CD14-positive monocyte (primary cell): ENCODE data around the gene SCAPER. TPM values are rescaled to one million over a fixed set of nuclear protein-coding genes. Genes with fewer than 3 reads are reported as not detected.

Experiments used
- DNase-seq, 3 donors: peaks; one replicate each; pipeline ENCODE4 v3.0.0-alpha.2; 2011 to 2022
- H2AFZ ChIP-seq: 2 replicates; pipeline ENCODE4 v1.6.0; 2012; ENCODE audit warnings: mild to moderate bottlenecking, low read depth, low read length, inconsistent platforms; ENCODE audit not compliant: insufficient read depth, poor library complexity, severe bottlenecking
- H3K27ac ChIP-seq, 2 donors: 1 replicate in 1 of 2; 2 replicates in 1 of 2; pipeline ENCODE4 v1.5.1; 2012 to 2013; ENCODE audit warnings: low read length in 2 of 2, control low read depth in 1 of 2, inconsistent platforms in 1 of 2, low read depth in 1 of 2, mild to moderate bottlenecking in 1 of 2
- H3K27me3 ChIP-seq, 2 donors: one replicate each; pipeline versions ENCODE4 v1.6.0 to v1.6.1; 2011 to 2013; ENCODE audit warnings: low read length in 2 of 2; ENCODE audit not compliant: control insufficient read depth in 2 of 2, insufficient read depth in 2 of 2
- H3K36me3 ChIP-seq, 2 donors: replicated peaks in 1 of 2; 1 replicate in 1 of 2; 2 replicates in 1 of 2; pipeline versions ENCODE4 v1.5.1 to v1.6.1; 2012 to 2013; ENCODE audit warnings: low read length in 2 of 2, control low read depth in 1 of 2, inconsistent platforms in 1 of 2, mild to moderate bottlenecking in 1 of 2; ENCODE audit not compliant: insufficient read depth in 2 of 2, control insufficient read depth in 1 of 2
- H3K4me1 ChIP-seq, 2 donors: 1 replicate in 1 of 2; 2 replicates in 1 of 2; pipeline versions ENCODE4 v1.5.1 to v1.6.1; 2012 to 2013; ENCODE audit warnings: low read length in 2 of 2, control low read depth in 1 of 2, inconsistent platforms in 1 of 2, mild to moderate bottlenecking in 1 of 2, moderate library complexity in 1 of 2; ENCODE audit not compliant: insufficient read depth in 2 of 2, control insufficient read depth in 1 of 2
- H3K4me2 ChIP-seq: replicated peaks from 2 replicates; pipeline ENCODE3; 2012; ENCODE audit warnings: low read length, moderate library complexity, mild to moderate bottlenecking; ENCODE audit not compliant: poor library complexity, severe bottlenecking; ENCODE audit errors: extremely low read depth
- H3K4me3 ChIP-seq, 3 experiments: fragments of 200-600 bp in 1 of 3; sonication (generic) in 1 of 3; replicated peaks in 1 of 3; 1 replicate in 2 of 3; 2 replicates in 1 of 3; pipeline ENCODE4 v1.5.1; 2011 to 2013; ENCODE audit warnings: low read length in 3 of 3, mild to moderate bottlenecking in 3 of 3, control low read depth in 2 of 3, low read depth in 2 of 3, inconsistent platforms in 1 of 3, moderate library complexity in 1 of 3
- H3K79me2 ChIP-seq: 2 replicates; pipeline ENCODE4 v1.6.0; 2012; ENCODE audit warnings: mild to moderate bottlenecking, control low read depth, inconsistent platforms, low read length, moderate library complexity; ENCODE audit not compliant: insufficient read depth
- H3K9ac ChIP-seq: 2 replicates; pipeline ENCODE4 v1.6.0; 2017; ENCODE audit warnings: low read length, mild to moderate bottlenecking; ENCODE audit not compliant: insufficient read depth, poor library complexity, severe bottlenecking
- H3K9me3 ChIP-seq, 2 donors: replicated peaks in 1 of 2; 1 replicate in 1 of 2; 2 replicates in 1 of 2; pipeline versions ENCODE4 v1.5.1 to v1.6.1; 2012 to 2013; ENCODE audit warnings: low read length in 2 of 2, control low read depth in 1 of 2; ENCODE audit not compliant: control insufficient read depth in 1 of 2, insufficient read depth in 1 of 2
- H4K20me1 ChIP-seq: 2 replicates; pipeline ENCODE4 v1.6.0; 2012; ENCODE audit warnings: mild to moderate bottlenecking, low read length, control low read depth, moderate library complexity; ENCODE audit not compliant: insufficient read depth
- H3K27ac Mint-ChIP-seq, 7 donors: one replicate each; pipeline ENCODE4 v1.8.0; 2020; ENCODE audit warnings: mild to moderate bottlenecking in 7 of 7, mixed read lengths in 7 of 7, moderate library complexity in 6 of 7, inconsistent platforms in 2 of 7
- H3K27me3 Mint-ChIP-seq, 3 donors: one replicate each; pipeline ENCODE4 v1.8.0; 2021 to 2022; ENCODE audit warnings: low read depth in 3 of 3, mild to moderate bottlenecking in 3 of 3, mixed read lengths in 3 of 3, moderate library complexity in 3 of 3, inconsistent platforms in 1 of 3
- H3K36me3 Mint-ChIP-seq, 2 donors: one replicate each; pipeline ENCODE4 v1.8.0; 2020; ENCODE audit warnings: mixed read lengths in 2 of 2, inconsistent platforms in 1 of 2, mild to moderate bottlenecking in 1 of 2
- H3K4me1 Mint-ChIP-seq: one replicate; pipeline ENCODE4 v1.8.0; 2020; ENCODE audit warnings: mild to moderate bottlenecking, mixed read lengths
- H3K4me3 Mint-ChIP-seq, 2 donors: one replicate each; pipeline ENCODE4 v1.8.0; 2020; ENCODE audit warnings: mild to moderate bottlenecking in 2 of 2, mixed read lengths in 2 of 2, moderate library complexity in 1 of 2
- H3K9me3 Mint-ChIP-seq, 7 donors: one replicate each; pipeline ENCODE4 v1.8.0; 2020 to 2022; ENCODE audit warnings: mixed read lengths in 7 of 7, mild to moderate bottlenecking in 6 of 7, moderate library complexity in 6 of 7, inconsistent platforms in 2 of 7
- CTCF ChIP-seq: fragments of 200-600 bp; IDR thresholded peaks from one replicate; pipeline ENCODE4 v1.8.0; 2022; ENCODE audit warnings: antibody characterized with exemption, mild to moderate bottlenecking
- WGBS: methylation state at CpG from one replicate; pipeline ENCODE4 v1.1.5; 2013; ENCODE audit warnings: missing lambda C conversion rate; ENCODE audit not compliant: insufficient coverage; 5-methylcytosine and 5-hydroxymethylcytosine counted together
- intact Hi-C, 2 donors: fragments of 100-400 bp; cut with micrococcal nuclease; formaldehyde crosslinking; loops; one replicate each; pipeline versions ENCODE4 v1.15.0 to v1.15.1; 2023
- polyA plus RNA-seq, 3 donors: library from polyadenylated mRNA; depleted of rRNA in 1 of 3; unstranded in 2 of 3; stranded (reverse) in 1 of 3; fragments of 300-500 nt in 2 of 3; fragments of >200 nt in 1 of 3; fragmentation: Illumina TruSeq in 2 of 3; gene quantifications; 1 replicate in 2 of 3; 2 replicates in 1 of 3; pipeline ENCODE4 v1.2.3, GENCODE V29; 2012 to 2021

SCAPER gene
- polyA plus RNA-seq, 3 donors: 2.5 to 5.4 (median 4.2) TPM

GRCh38 chr15:76636059-76636458 lies 269.1 kb downstream of the SCAPER start:
- no peak overlapping the region for H3K9ac ChIP-seq
- H4K20me1 ChIP-seq: no peaks in the 10 kb centered on the region
- H3K36me3 ChIP-seq: peaks cover 0 to 17% of the 10 kb centered on the region in 2 donors
- Mint-ChIP-seq H3K4me3 (no peak overlapping the region), H3K9me3 (peaks cover 13 to 32% (median 21%) of the 10 kb centered on the region in 7 donors), H3K27me3 (no peaks in the 10 kb centered on the region), H3K27ac (no peak overlapping the region), H3K36me3 (peaks cover 19 to 22% of the 10 kb centered on the region in 2 donors), H3K4me1 (no peaks in the 10 kb centered on the region)
- no peaks in the 10 kb centered on the region for H3K27me3 ChIP-seq
- TF ChIP-seq CTCF: no peak
- H3K4me1 ChIP-seq: no peaks in the 10 kb centered on the region
- no peak for DNase-seq
- no peak overlapping the region for H2AFZ ChIP-seq
- no peak overlapping the region for H3K4me2 ChIP-seq
- no peaks in the 10 kb centered on the region for H3K79me2 ChIP-seq
- no peak overlapping the region for H3K27ac ChIP-seq
- H3K9me3 ChIP-seq: peaks cover 25 to 26% of the 10 kb centered on the region in 2 donors
- no peak overlapping the region for H3K4me3 ChIP-seq
- intact Hi-C loops: no loop called here

DNA sequence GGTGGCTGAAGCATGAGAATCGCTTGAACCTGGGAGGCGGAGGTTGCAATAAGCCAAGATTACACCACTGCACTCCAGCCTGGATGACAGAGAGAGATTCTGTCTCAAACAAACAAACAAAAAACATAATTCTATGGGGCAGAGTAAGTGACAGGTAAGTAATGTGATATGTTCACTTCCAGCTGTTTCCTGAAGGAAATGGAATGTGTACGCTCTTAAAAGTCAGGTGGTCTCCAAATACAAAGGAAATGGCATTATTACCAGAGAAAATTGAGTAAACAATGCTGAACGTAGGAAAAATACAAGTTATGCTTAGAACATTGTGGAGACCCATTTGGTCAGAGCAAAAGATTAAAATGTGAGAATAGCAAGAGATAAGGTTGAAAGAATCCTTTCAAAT lies 278.5 kb downstream of the SCAPER start:
- Histone ChIP-seq H3K79me2 (no peaks in the 10 kb centered on the region), H3K9me3 (peaks cover 0 to 4% of the 10 kb centered on the region in 2 donors), H4K20me1 (no peaks in the 10 kb centered on the region), H3K27ac (no peak overlapping the region), H3K4me3 (no peak overlapping the region), H3K9ac (no peak overlapping the region), H2AFZ (no peak overlapping the region), H3K27me3 (no peaks in the 10 kb centered on the region), H3K36me3 (no peaks in the 10 kb centered on the region), H3K4me2 (no peak overlapping the region), H3K4me1 (no peaks in the 10 kb centered on the region)
- H3K9me3 Mint-ChIP-seq: peaks cover 0 to 9% (median 4%) of the 10 kb centered on the region in 7 donors
- WGBS: 100% methylated on average over 1 of the region's 4 CpGs
- intact Hi-C loops: no loop called here
- H3K4me1 Mint-ChIP-seq: no peaks in the 10 kb centered on the region
- H3K27me3 Mint-ChIP-seq: peaks cover 0 to 1% (median 0%) of the 10 kb centered on the region in 3 donors
- H3K27ac Mint-ChIP-seq: no peak overlapping the region
- no peak overlapping the region for H3K4me3 Mint-ChIP-seq
- no peak for TF ChIP-seq CTCF
- DNase-seq: no peak
- H3K36me3 Mint-ChIP-seq: peaks cover 0 to 2% of the 10 kb centered on the region in 2 donors
